Lung (tissue), 12 donors: ENCODE results near the gene ZNF576. TPM values are rescaled to one million over a fixed set of nuclear protein-coding genes. Genes with fewer than 3 reads are reported as not detected.

Experiments
- ATAC-seq: fragments of 200-7000 bp; cut with Tn5 transposase; one replicate; pipeline ENCODE4 v1.9.1; 2020; ENCODE audit warnings: moderate number of reproducible peaks; ENCODE audit not compliant: insufficient read depth, low FRiP score
- DNase-seq, 3 donors: peaks; one replicate each; pipeline ENCODE4 v3.0.0-alpha.2; 2013 to 2017
- H3K27ac ChIP-seq, 2 donors: one replicate each; pipeline ENCODE4 v1.5.1; 2013; ENCODE audit warnings: mild to moderate bottlenecking in 2 of 2, moderate library complexity in 2 of 2, control low read depth in 1 of 2, inconsistent platforms in 1 of 2, low read depth in 1 of 2, low read length in 1 of 2
- H3K27me3 ChIP-seq, 3 donors: one replicate each; pipeline ENCODE4 v1.5.1; 2013; ENCODE audit warnings: low read length in 2 of 3; ENCODE audit not compliant: control insufficient read depth in 3 of 3, insufficient read depth in 3 of 3
- H3K36me3 ChIP-seq, 4 donors: one replicate each; pipeline ENCODE4 v1.5.1; 2013; ENCODE audit warnings: low read length in 4 of 4, mild to moderate bottlenecking in 1 of 4, moderate library complexity in 1 of 4; ENCODE audit not compliant: control insufficient read depth in 4 of 4, insufficient read depth in 4 of 4
- H3K4me1 ChIP-seq, 5 donors: one replicate each; pipeline ENCODE4 v1.5.1; 2013; ENCODE audit warnings: low read length in 5 of 5, mild to moderate bottlenecking in 2 of 5, moderate library complexity in 1 of 5; ENCODE audit not compliant: control insufficient read depth in 5 of 5, insufficient read depth in 5 of 5
- H3K4me3 ChIP-seq: one replicate; pipeline ENCODE4 v1.5.1; 2013; ENCODE audit warnings: mild to moderate bottlenecking, control low read depth, moderate library complexity
- H3K9ac ChIP-seq, 2 donors: one replicate each; pipeline ENCODE4 v1.5.1; 2013; ENCODE audit warnings: low read length in 2 of 2, control low read depth in 1 of 2; ENCODE audit not compliant: insufficient read depth in 1 of 2
- H3K9me3 ChIP-seq, 4 donors: one replicate each; pipeline ENCODE4 v1.5.1; 2013; ENCODE audit warnings: low read length in 3 of 4, mild to moderate bottlenecking in 1 of 4, moderate library complexity in 1 of 4; ENCODE audit not compliant: control insufficient read depth in 4 of 4, insufficient read depth in 3 of 4
- WGBS, 2 donors: extraction: QIAGEN DNeasy Blood & Tissue Kit; methylation state at CpG; one replicate each; pipeline ENCODE4 v1.1.7; 2013; 5-methylcytosine and 5-hydroxymethylcytosine counted together
- polyA plus RNA-seq, 2 donors: library from polyadenylated mRNA; stranded (reverse); fragments of 200-250 nt; gene quantifications; one replicate each; pipeline ENCODE4 v1.2.1, GENCODE V29; 2013
- total RNA-seq, 2 donors: library from RNA; depleted of rRNA in 1 of 2; stranded (reverse); fragments of >200 nt in 1 of 2; gene quantifications; one replicate each; pipeline ENCODE4 v1.2.1, GENCODE V29; 2014 to 2021
- TF ChIP-seq, protein P1 (sequence below): IDR thresholded peaks from 2 replicates; pipeline ENCODE4 v1.5.1; 2012; ENCODE audit warnings: mild to moderate bottlenecking; ENCODE audit errors: control extremely low read depth, extremely low read depth
- donor health status: control.
- donor health status: control.
- donor health status: Bipolar disorder and iron deficiency.
- donor health status: healthy.
- donor health status: DM: yes; HTN: yes; CAD: no.

ZNF576 gene
- total and polyA plus RNA-seq, 4 donors, result 5.8 to 17.2 (median 12.3) TPM

DNA sequence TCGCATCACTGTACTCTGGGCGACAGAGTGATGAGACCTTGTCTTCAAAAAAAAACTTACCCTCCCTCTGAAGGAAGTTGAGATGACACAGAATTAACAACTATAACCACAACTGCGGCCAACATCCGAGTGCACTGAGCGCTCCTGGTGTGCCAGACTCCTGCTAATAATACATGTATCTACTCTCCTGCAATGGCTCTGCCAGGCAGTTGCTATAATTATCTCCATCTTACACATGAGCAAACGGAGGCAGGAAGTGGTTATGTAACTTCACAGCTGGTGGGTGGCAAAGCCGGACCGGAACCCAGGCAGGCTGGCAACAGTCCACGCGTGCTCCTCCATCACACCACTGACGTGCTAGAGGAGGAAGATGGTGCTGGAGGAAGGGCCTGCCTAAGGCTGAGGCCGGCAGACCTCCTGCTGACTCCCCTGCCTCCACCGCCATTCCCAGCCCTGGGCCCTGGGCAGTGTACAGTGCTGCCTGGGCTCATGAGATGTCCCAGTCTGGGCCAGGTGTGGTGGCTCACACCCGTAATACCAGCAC is 33.6 kb upstream of the ZNF576 start:
- Histone ChIP-seq H3K27ac (peak overlapping the region; percentile 42 to 60), H3K9me3 (no peaks in the 10 kb centered on the region), H3K4me1 (peaks cover 0 to 13% (median 0%) of the 10 kb centered on the region in 5 donors), H3K36me3 (peaks cover 0 to 24% (median 11%) of the 10 kb centered on the region in 4 donors), H3K27me3 (no peaks in the 10 kb centered on the region), H3K9ac (no peak overlapping the region), H3K4me3 (no peak overlapping the region)
- WGBS, 2 donors, result 19 to 30% methylated on average over 14 of the region's 14 CpGs
- ATAC-seq, result peak; percentile 55
- TF ChIP-seq, protein P1, sequence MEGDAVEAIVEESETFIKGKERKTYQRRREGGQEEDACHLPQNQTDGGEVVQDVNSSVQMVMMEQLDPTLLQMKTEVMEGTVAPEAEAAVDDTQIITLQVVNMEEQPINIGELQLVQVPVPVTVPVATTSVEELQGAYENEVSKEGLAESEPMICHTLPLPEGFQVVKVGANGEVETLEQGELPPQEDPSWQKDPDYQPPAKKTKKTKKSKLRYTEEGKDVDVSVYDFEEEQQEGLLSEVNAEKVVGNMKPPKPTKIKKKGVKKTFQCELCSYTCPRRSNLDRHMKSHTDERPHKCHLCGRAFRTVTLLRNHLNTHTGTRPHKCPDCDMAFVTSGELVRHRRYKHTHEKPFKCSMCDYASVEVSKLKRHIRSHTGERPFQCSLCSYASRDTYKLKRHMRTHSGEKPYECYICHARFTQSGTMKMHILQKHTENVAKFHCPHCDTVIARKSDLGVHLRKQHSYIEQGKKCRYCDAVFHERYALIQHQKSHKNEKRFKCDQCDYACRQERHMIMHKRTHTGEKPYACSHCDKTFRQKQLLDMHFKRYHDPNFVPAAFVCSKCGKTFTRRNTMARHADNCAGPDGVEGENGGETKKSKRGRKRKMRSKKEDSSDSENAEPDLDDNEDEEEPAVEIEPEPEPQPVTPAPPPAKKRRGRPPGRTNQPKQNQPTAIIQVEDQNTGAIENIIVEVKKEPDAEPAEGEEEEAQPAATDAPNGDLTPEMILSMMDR, result no peak
- DNase-seq, result peak; percentile 36 to 63 (median 43)

DNA sequence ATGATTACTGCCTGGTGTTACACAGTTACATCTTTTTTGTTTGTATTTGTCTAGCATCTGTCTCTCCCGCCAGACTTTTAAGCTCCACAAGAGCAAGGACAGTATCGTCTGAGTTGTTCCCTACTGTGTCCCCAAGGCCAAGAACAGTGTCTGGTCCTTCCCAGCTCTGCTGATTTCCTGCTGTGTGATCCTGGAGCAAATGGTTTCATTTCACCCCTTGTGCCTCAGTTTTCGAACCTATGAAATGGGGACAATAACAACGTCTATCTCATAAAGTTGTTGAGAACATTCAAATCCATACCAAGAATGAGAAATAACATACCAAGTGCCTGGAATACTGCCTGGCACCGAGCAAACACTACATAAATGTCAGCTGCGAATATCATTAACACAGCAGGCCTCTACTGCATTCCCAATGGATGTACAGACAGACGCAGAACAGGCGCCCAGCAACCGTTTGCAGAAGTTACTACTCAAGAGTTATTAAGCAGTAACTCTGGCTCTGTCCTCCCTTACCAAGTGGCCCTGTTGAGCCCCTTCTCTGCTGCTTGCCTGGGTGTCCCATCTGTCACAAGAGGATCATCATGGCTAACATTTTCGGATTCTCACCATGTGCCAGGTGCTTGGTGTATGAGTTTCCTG is 32.5 kb upstream of the ZNF576 start:
- no peak for ATAC-seq
- TF ChIP-seq, protein P1, result no peak
- Histone ChIP-seq H3K4me1 (peaks cover 0 to 13% (median 0%) of the 10 kb centered on the region in 5 donors), H3K27ac (peak overlapping the region in 1 of 2 donors; percentile 60), H3K9ac (no peak overlapping the region), H3K4me3 (no peak overlapping the region), H3K27me3 (no peaks in the 10 kb centered on the region), H3K9me3 (no peaks in the 10 kb centered on the region), H3K36me3 (peaks cover 0 to 20% (median 10%) of the 10 kb centered on the region in 4 donors)
- DNase-seq, result no peak
- 87 to 93% methylated on average over 10 of the region's 10 CpGs for WGBS, 2 donors

DNA sequence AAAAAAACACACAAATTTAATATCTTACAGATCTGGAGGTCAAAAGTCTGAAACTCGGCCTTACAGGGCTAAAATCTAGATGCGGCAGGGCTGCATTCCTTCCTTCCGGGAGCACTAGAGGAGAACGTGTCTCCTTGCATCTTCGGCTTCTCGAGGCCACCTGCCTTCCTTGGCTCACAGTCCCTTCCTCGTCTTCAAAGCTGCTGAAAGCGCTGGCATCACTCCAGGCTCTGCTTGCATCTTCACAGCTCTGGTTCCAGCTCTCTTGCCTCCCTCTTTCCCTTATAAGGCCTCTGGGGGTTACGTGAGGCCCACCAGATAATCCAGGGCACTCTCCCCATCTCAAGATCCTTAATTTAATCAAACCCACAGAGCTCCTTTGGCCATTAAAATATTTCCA is 31.6 kb upstream of the ZNF576 start:
- peaks cover 0 to 20% (median 10%) of the 10 kb centered on the region in 4 donors for H3K36me3 ChIP-seq
- ATAC-seq (no peak), DNase-seq (no peak)
- H3K4me1 ChIP-seq, result peaks cover 0 to 13% (median 0%) of the 10 kb centered on the region in 5 donors
- H3K4me3 ChIP-seq, result no peak overlapping the region
- no peaks in the 10 kb centered on the region for H3K9me3 ChIP-seq
- 54 to 73% methylated on average over 9 of the region's 9 CpGs for WGBS, 2 donors
- H3K27ac ChIP-seq, result no peak overlapping the region
- H3K27me3 ChIP-seq, result no peaks in the 10 kb centered on the region
- H3K9ac ChIP-seq, result no peak overlapping the region
- TF ChIP-seq, protein P1, result no peak
